GM12878 (cell line): ENCODE results near the gene WHAMM. TPM values are rescaled to one million over a fixed set of nuclear protein-coding genes. Genes with fewer than 3 reads are reported as not detected.

Experiments used
- BMI1 ChIP-seq: fragments of 450-650 bp; IDR thresholded peaks from 2 replicates; pipeline ENCODE4 v1.6.1; 2016; ENCODE audit warnings: mild to moderate bottlenecking, moderate library complexity, borderline replicate concordance
- CREB1 ChIP-seq: IDR thresholded peaks from 2 replicates; pipeline ENCODE4 v1.6.1; 2012; ENCODE audit warnings: low read depth, mild to moderate bottlenecking, inconsistent platforms
- DPF2 ChIP-seq: fragments of 450-650 bp; IDR thresholded peaks from 2 replicates; pipeline ENCODE4 v1.6.1; 2017; ENCODE audit warnings: mild to moderate bottlenecking
- EP300 ChIP-seq, 2 experiments: fragments of 150-350 bp in 1 of 2; IDR thresholded peaks; 2 replicates each; pipeline ENCODE4 v1.6.1; 2011 to 2012; ENCODE audit warnings: low read depth in 2 of 2, low read length in 2 of 2, borderline replicate concordance in 1 of 2, improper control_type of control experiment in 1 of 2, inconsistent platforms in 1 of 2; ENCODE audit not compliant: control insufficient read depth in 1 of 2
- ETV6 ChIP-seq, 2 experiments: fragments of 450-650 bp in 1 of 2; IDR thresholded peaks in 1 of 2; conservative IDR thresholded peaks in 1 of 2; 2 replicates each; pipeline ENCODE4 v1.6.1; 2014; ENCODE audit warnings: antibody characterized with exemption in 1 of 2, borderline replicate concordance in 1 of 2, low read depth in 1 of 2, mild to moderate bottlenecking in 1 of 2, moderate library complexity in 1 of 2
- JUND ChIP-seq: IDR thresholded peaks from 2 replicates; pipeline ENCODE4 v1.6.1; 2012; ENCODE audit warnings: low read depth, mild to moderate bottlenecking, low read length, improper control_type of control experiment, moderate library complexity
- MTA2 ChIP-seq: fragments of 450-650 bp; IDR thresholded peaks from 2 replicates; pipeline ENCODE4 v1.6.1; 2016; ENCODE audit warnings: low read depth, mild to moderate bottlenecking, moderate library complexity
- MTA3 ChIP-seq: IDR thresholded peaks from 2 replicates; pipeline ENCODE4 v1.6.1; 2012; ENCODE audit warnings: low read length, inconsistent platforms, borderline replicate concordance
- MYB ChIP-seq: fragments of 150-350 bp; IDR thresholded peaks from 2 replicates; pipeline ENCODE4 v1.6.1; 2014; ENCODE audit warnings: mild to moderate bottlenecking, low read depth, low read length, borderline replicate concordance
- RAD21 ChIP-seq: IDR thresholded peaks from 2 replicates; pipeline ENCODE4 v1.6.1; 2011; ENCODE audit warnings: mild to moderate bottlenecking, low read depth, low read length, moderate library complexity; ENCODE audit not compliant: insufficient read depth
- RAD51 ChIP-seq: fragments of 450-650 bp; IDR thresholded peaks from 2 replicates; pipeline ENCODE4 v1.6.1; 2016; ENCODE audit warnings: moderate library complexity, mild to moderate bottlenecking, inconsistent platforms
- SKIL ChIP-seq: fragments of 450-650 bp; IDR thresholded peaks from 2 replicates; pipeline ENCODE4 v1.6.1; 2017; ENCODE audit warnings: mild to moderate bottlenecking, low read depth, inconsistent platforms; ENCODE audit not compliant: poor library complexity, severe bottlenecking
- SREBF1 ChIP-seq: IDR thresholded peaks from 2 replicates; pipeline ENCODE4 v1.6.1; 2012; ENCODE audit warnings: mild to moderate bottlenecking, low read length
- STAT1 ChIP-seq: fragments of 450-650 bp; conservative IDR thresholded peaks from 2 replicates; pipeline ENCODE4 v1.6.1; 2014; ENCODE audit warnings: antibody characterized with exemption, mild to moderate bottlenecking
- SUPT20H ChIP-seq: IDR thresholded peaks from 2 replicates; pipeline ENCODE4 v1.6.1; 2011; ENCODE audit warnings: low read depth, mild to moderate bottlenecking, low read length, moderate library complexity, borderline replicate concordance; ENCODE audit not compliant: control insufficient read depth
- TCF7 ChIP-seq: IDR thresholded peaks from 2 replicates; pipeline ENCODE4 v1.6.1; 2014; ENCODE audit warnings: antibody characterized with exemption, borderline replicate concordance
- polyA plus RNA-seq, 11 experiments: library from polyadenylated mRNA; depleted of rRNA in 4 of 11; unstranded in 6 of 11; stranded (reverse) in 5 of 11; fragments of >200 nt; fragmentation: Nextera tagmentation in 4 of 11; fragmentation: Illumina TruSeq in 1 of 11; extraction: Ambion mirVana in 4 of 11; extraction: Trizol in 1 of 11; gene quantifications; 1 replicate in 1 of 11; 2 replicates in 10 of 11; pipeline versions ENCODE4 v1.2.1 to v1.2.3, GENCODE V29; 2011 to 2016; ENCODE audit warnings: inconsistent platforms in 2 of 11, missing spikeins in 2 of 11, low read depth in 1 of 11
- total RNA-seq, 4 experiments: library from RNA; depleted of rRNA in 3 of 4; stranded (reverse); fragments of >200 nt in 3 of 4; fragmentation: Illumina TruSeq in 1 of 4; extraction: Trizol in 1 of 4; gene quantifications; 2 replicates each; pipeline versions ENCODE4 v1.2.1 to v1.2.3, GENCODE V29; 2013 to 2021
- TF ChIP-seq, protein P1 (sequence below): IDR thresholded peaks from 2 replicates; pipeline ENCODE4 v1.6.1; 2012; ENCODE audit warnings: low read depth, low read length, improper control_type of control experiment

Gene WHAMM
- total and polyA plus RNA-seq, 10 of the 15 experiments (the other 5 are each of a cell fraction or from before 2014, with no cell fraction given): 0.87 to 6.7 (median 2.5) TPM

DNA sequence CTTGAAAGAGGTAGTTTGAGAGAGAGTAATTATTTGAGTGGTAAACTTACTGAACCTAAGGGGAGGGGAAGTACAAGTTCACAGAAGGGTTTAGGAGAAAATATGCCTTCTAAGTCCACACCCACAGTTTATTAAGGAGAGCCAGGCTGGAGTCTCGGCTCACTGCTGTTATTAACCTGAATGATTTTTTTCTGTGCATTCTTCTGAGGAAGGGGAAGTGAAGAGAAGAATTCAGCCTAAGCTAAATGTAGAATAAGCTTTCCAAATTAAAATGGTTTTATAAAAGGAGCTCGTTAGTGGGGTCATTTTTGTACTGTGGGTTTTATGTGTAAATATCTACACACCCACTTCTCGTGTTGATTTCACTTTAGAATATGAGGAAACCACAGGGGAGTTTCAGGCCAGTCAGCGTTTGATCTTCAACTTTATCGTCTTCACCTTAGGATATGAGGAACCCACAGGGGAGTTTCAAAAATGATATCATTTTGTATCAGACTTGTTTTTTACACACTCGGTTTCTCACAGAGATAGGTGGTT is 1.5 kb downstream of the WHAMM start (continued):
- peak; percentile 81 for TF ChIP-seq SKIL
- TF ChIP-seq STAT1: no peak
- peak; percentile 70; the same call in 1 of the 2 replicates for TF ChIP-seq MTA3
- peak; percentile 16; the same call in 1 of the 2 replicates for TF ChIP-seq BMI1
- peak; percentile 96 for TF ChIP-seq TCF7
- TF ChIP-seq EP300 (IDR thresholded peaks at IDR 0.05; ENCODE audit: borderline replicate concordance in 1 of 2, control insufficient read depth in 1 of 2, low read depth in 2 of 2, low read length in 2 of 2): peak in 1 of 2 experiments; percentile 56; a peak in 1 of 4 replicates
- peak; percentile 50 for TF ChIP-seq DPF2
- TF ChIP-seq RAD51: peak; percentile 11; the same call in 1 of the 2 replicates
- peak; percentile 93 for TF ChIP-seq MTA2
- no peak for TF ChIP-seq SREBF1
- TF ChIP-seq RAD21: 0 out of 2 replicates have a peak, but pooled peaks have one; percentile 1
- TF ChIP-seq MYB: no peak
- peak; percentile 42; the same call in 1 of the 2 replicates for TF ChIP-seq CREB1
- no peak for TF ChIP-seq SUPT20H
- TF ChIP-seq ETV6 (conservative IDR thresholded peaks at IDR 0.05 in 1 of 2, IDR thresholded peaks at IDR 0.05 in 1 of 2; ENCODE audit: borderline replicate concordance in 1 of 2, low read depth in 1 of 2): peak in 1 of 2 experiments; percentile 42; a peak in 1 of 4 replicates
- TF ChIP-seq, protein P1, sequence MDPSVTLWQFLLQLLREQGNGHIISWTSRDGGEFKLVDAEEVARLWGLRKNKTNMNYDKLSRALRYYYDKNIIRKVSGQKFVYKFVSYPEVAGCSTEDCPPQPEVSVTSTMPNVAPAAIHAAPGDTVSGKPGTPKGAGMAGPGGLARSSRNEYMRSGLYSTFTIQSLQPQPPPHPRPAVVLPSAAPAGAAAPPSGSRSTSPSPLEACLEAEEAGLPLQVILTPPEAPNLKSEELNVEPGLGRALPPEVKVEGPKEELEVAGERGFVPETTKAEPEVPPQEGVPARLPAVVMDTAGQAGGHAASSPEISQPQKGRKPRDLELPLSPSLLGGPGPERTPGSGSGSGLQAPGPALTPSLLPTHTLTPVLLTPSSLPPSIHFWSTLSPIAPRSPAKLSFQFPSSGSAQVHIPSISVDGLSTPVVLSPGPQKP: no peak
- TF ChIP-seq JUND: no peak
